Eye (tissue), 1 donor: ENCODE data around the gene PRTN3.
"Not testable (repeated sequence)": the region's sequence is repeated elsewhere in the genome, so short reads cannot be mapped to it uniquely, and the experiment has no call there.

ENCODE experiments used
- DNase-seq: peaks from one replicate; pipeline ENCODE4 v3.0.0-alpha.2; 2015

The PRTN3 gene

GRCh38 chr19:868458-869244 is 27.9 kb downstream of the PRTN3 start:
- DNase-seq, result no peak

- DNase-seq, result no peak
Observed at GRCh38 chr19:869245-870177, 28.7 kb downstream of the PRTN3 start.

DNA sequence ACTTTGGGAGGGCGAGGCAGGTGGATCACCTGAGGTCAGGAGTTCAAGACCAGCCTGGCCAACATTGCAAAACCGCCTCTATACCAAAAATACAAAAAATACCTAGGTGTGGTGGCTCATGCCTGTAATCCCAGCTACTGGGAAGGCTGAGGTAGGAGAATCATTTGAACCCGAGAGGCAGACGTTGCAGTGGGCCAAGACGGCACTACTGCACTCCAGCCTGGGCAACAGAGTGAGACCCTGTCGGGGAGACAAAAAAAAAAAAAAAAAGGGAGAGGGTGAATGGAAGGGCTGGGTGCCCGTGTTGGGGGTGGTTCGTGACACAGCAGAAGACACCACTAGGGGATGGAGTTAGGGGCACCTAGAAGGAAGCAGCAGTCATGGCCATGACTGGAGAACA is 29.5 kb downstream of the PRTN3 start:
- no peak for DNase-seq

- DNase-seq, result no peak
Observed at GRCh38 chr19:870963-871401, 30.2 kb downstream of the PRTN3 start.

GRCh38 chr19:871446-872265 is 30.9 kb downstream of the PRTN3 start:
- no peak for DNase-seq

GRCh38 chr19:872266-872951 is 31.6 kb downstream of the PRTN3 start:
- no peak for DNase-seq

GRCh38 chr19:873084-873483 is 32.3 kb downstream of the PRTN3 start:
- no peak for DNase-seq

- DNase-seq, result no peak
Observed at GRCh38 chr19:873561-874041, 32.8 kb downstream of the PRTN3 start.

- no peak for DNase-seq
Observed at GRCh38 chr19:875265-875879, 34.6 kb downstream of the PRTN3 start.

GRCh38 chr19:876089-876488 is 35.3 kb downstream of the PRTN3 start:
- no peak for DNase-seq

- DNase-seq, result no peak
Observed at GRCh38 chr19:876780-877314, 36.0 kb downstream of the PRTN3 start.

DNA sequence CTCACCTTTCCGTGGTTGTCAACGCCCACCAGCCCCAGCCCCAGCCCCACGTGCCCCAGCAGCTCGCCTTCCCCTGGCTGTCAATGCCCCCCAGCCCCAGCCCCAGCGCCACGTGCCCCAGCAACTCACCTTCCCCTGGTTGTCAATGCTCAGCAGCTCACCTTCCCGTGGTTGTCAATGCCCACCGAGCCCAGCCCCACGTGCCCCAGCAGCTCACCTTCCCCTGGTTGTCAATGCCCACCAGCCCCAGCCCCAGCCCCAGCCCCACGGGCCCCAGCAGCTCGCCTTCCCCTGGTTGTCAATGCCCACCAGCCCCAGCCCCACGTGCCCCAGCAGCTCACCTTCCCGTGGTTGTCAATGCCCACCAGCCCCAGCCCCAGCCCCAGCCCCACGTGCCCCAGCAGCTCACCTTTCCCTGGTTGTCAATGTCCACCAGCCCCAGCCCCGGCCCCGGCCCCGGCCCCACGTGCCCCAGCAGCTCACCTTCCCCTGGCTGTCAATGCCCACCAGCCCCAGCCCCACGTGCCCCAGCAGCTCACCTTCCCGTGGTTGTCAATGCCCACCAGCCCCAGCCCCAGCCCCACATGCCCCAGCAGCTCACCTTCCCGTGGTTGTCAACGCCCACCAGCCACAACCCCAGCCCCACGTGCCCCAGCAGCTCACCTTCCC is 37.3 kb downstream of the PRTN3 start:
- DNase-seq, result not testable (repeated sequence)

DNA sequence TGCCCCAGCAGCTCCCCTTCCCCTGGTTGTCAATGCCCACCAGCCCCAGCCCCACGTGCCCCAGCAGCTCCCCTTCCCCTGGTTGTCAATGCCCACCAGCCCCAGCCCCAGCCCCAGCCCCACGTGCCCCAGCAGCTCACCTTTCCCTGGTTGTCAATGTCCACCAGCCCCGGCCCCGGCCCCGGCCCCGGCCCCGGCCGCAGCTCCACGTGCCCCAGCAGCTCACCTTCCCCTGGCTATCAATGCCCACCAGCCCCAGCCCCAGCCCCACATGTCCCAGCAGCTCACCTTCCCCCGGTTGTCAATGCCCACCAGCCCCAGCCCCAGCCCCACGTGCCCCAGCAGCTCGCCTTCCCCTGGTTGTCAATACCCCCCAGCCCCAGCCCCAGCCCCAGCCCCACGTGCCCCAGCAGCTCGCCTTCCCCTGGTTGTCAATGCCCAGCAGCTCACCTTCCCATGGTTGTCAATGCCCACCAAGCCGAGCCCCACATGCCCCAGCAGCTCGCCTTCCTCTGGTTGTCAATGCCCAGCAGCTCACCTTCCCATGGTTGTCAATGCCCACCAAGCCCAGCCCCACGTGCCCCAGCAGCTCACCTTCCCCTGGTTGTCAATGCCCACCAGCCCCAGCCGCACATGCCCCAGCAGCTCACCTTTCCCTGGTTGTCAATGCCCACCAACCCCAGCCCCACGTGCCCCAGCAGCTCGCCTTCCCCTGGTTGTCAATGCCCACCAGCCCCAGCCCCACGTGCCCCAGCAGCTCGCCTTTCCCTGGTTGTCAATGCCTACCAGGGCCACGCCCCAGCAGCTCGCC is 38.2 kb downstream of the PRTN3 start:
- DNase-seq, result not testable (repeated sequence)

DNA sequence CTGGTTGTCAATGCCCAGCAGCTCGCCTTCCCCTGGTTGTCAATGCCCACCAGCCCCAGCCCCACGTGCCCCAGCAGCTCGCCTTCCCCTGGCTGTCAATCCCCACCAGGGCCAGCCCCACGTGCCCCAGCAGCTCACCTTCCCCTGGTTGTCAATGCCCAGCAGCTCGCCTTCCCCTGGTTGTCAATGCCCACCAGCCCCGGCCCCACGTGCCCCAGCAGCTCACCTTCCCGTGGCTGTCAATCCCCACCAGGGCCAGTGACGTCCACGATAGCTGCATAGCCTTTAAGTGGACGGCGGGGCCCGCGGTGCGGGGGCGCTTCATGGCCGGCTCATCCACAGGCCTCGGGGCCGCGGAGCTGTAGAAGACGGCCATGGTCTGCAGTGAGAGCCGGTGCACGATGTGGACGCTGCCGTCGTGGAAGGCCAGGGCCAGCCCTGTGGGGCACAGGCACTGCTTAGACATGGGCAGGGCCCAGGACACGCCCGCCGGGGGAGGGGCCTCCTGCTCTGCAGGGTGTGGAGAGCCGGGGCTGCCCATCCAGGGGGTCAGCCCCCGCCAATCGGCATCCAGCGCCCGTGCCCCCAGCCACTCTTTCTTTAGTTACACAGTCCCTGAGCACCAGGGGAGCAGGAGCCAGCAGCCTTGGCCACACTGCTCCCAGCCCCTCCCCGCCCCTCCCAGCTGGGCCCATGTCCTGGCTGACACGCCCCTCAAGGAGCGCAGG is 39.1 kb downstream of the PRTN3 start:
- no peak for DNase-seq

DNA sequence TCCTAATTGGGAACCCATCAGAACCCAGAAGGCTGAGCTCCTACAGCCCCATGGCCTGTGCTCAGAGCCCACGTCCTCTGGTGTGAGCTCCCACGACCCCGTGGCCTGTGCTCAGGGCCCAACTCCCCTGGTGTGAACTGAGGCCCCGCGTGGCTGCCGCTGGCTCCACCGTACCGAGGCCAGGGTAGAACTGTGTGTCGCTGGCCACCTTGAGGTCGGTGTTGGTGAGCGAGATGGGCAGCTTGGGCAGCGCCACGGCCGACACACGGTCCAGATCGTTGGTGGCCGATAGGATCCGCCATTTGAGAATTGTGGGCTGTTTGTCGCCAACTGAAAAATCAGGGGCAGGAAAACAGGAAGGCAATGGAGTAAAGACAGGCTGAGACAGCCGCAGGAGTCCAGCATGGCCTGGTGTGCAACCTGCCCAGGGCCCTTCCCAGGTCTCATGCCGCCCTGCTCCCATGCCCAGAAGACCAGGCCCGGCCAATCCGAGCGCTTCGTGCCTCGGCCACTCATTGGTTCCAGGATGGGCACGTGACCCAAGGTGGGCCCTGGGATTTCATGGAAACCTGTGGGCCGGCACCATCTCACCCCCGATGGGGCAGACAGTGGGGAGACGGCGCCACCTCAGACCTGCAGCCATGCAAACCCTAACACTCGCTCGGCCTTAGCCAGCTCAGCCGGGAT is 40.7 kb downstream of the PRTN3 start:
- no peak for DNase-seq

- DNase-seq, result no peak
Observed at GRCh38 chr19:882871-883497, 42.2 kb downstream of the PRTN3 start.

DNA sequence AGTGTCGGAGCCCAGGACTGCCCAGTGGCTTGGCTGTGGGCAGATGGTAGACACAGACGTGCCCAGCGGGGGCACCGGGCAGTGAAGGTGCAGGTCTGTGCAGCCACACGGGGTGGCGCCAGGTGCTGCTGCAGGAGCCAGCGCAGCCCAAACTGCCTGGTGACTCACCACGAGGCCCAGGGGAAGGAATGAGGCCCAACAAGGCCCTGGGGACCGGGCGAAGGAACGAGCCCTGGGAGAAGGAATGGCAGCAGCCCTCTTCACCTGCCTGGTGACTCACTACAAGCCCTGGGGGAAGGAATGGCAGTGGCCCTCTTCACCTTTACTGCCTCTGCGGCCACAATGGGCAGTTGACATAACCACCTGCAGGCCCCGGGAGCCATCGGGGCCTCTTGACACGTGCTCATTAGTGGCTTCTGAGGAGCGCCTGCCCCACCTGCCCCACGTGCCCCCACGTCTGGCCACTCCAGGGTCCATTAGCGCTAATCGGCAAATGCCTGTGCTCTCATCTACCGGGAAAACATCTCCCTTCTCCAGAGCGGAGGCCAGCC is 42.9 kb downstream of the PRTN3 start:
- DNase-seq, result no peak
